GM23338 (cell line): ENCODE measurements around the gene KIAA2012. TPM values are rescaled to one million over a fixed set of nuclear protein-coding genes. Genes with fewer than 3 reads are reported as not detected.

Experiments
- ATAC-seq: fragments of 200-7000 bp; cut with Tn5 transposase; 3 replicates; pipeline ENCODE4 v1.9.1; 2020
- DNase-seq: peaks from one replicate; pipeline ENCODE4 v3.0.0-alpha.2; 2015; ENCODE audit warnings: low spot score
- H2AFZ ChIP-seq: fragments of 200-600 bp; sonication (generic); 2 replicates; pipeline ENCODE4 v1.8.0; 2016; ENCODE audit warnings: antibody characterized with exemption, mild to moderate bottlenecking, moderate library complexity
- H3F3A ChIP-seq: fragments of 200-600 bp; sonication (generic); replicated peaks from 2 replicates; pipeline ENCODE4 v1.8.0; 2017; ENCODE audit warnings: antibody characterized with exemption, mixed run types, low read depth
- H3K27ac ChIP-seq: fragments of 200-600 bp; sonication (generic); 2 replicates; pipeline ENCODE4 v1.6.1; 2016; ENCODE audit warnings: low read depth
- H3K27me3 ChIP-seq: fragments of 200-600 bp; sonication (generic); 2 replicates; pipeline ENCODE4 v1.8.0; 2016; ENCODE audit warnings: mild to moderate bottlenecking, mixed run types, moderate library complexity; ENCODE audit not compliant: insufficient read depth
- H3K36me3 ChIP-seq: fragments of 200-600 bp; sonication (generic); 2 replicates; pipeline ENCODE4 v1.8.0; 2016; ENCODE audit warnings: mild to moderate bottlenecking; ENCODE audit not compliant: insufficient read depth
- H3K4me1 ChIP-seq: fragments of 200-600 bp; sonication (generic); 2 replicates; pipeline ENCODE4 v1.8.0; 2016; ENCODE audit warnings: mild to moderate bottlenecking, moderate library complexity; ENCODE audit not compliant: insufficient read depth
- H3K4me2 ChIP-seq: fragments of 200-600 bp; sonication (generic); 2 replicates; pipeline ENCODE4 v1.7.1; 2017; ENCODE audit warnings: mixed run types
- H3K4me3 ChIP-seq: fragments of 200-600 bp; sonication (generic); 2 replicates; pipeline ENCODE4 v1.6.1; 2016; ENCODE audit warnings: mixed run types
- H3K79me2 ChIP-seq: fragments of 200-600 bp; sonication (generic); replicated peaks from 2 replicates; pipeline ENCODE4 v1.8.0; 2017; ENCODE audit warnings: mild to moderate bottlenecking; ENCODE audit not compliant: insufficient read depth
- H3K9me2 ChIP-seq: fragments of 200-600 bp; sonication (generic); 2 replicates; pipeline ENCODE4 v1.8.0; 2017; ENCODE audit not compliant: insufficient read depth
- H4K20me1 ChIP-seq: fragments of 200-600 bp; sonication (generic); replicated peaks from 2 replicates; pipeline ENCODE4 v1.8.0; 2017; ENCODE audit warnings: mild to moderate bottlenecking; ENCODE audit not compliant: insufficient read depth
- H3K27ac Mint-ChIP-seq: 2 replicates; pipeline ENCODE4 v1.8.0; 2020; ENCODE audit warnings: inconsistent platforms, mild to moderate bottlenecking, moderate library complexity, mixed read lengths
- H3K27me3 Mint-ChIP-seq: 3 replicates; pipeline ENCODE4 v1.8.0; 2022; ENCODE audit warnings: low read depth, mild to moderate bottlenecking, moderate library complexity, mixed read lengths, inconsistent platforms; ENCODE audit not compliant: insufficient read depth, poor library complexity
- H3K36me3 Mint-ChIP-seq: 3 replicates; pipeline ENCODE4 v1.8.0; 2021; ENCODE audit warnings: low read depth, mild to moderate bottlenecking, inconsistent platforms, moderate library complexity, mixed read lengths
- H3K4me1 Mint-ChIP-seq: 3 replicates; pipeline ENCODE4 v1.8.0; 2020; ENCODE audit warnings: mild to moderate bottlenecking, inconsistent platforms, mixed read lengths
- H3K4me3 Mint-ChIP-seq: 3 replicates; pipeline ENCODE4 v1.8.0; 2021; ENCODE audit warnings: moderate library complexity, mild to moderate bottlenecking, inconsistent platforms, mixed read lengths
- H3K9me3 Mint-ChIP-seq: 3 replicates; pipeline ENCODE4 v1.8.0; 2020; ENCODE audit warnings: moderate library complexity, mild to moderate bottlenecking, inconsistent platforms, mixed read lengths
- EZH2 ChIP-seq: fragments of 200-600 bp; sonication (generic); IDR thresholded peaks from one replicate; pipeline ENCODE4 v1.8.0; 2017; ENCODE audit warnings: antibody characterized with exemption, mild to moderate bottlenecking, low read depth; ENCODE audit not compliant: unreplicated experiment
- EZH2phosphoT487 ChIP-seq: fragments of 200-600 bp; sonication (generic); IDR thresholded peaks from one replicate; pipeline ENCODE4 v1.8.1; 2018; ENCODE audit warnings: antibody characterized with exemption; ENCODE audit not compliant: unreplicated experiment
- NANOG ChIP-seq: IDR thresholded peaks from 2 replicates; pipeline ENCODE4 v1.6.1; 2016; ENCODE audit warnings: antibody characterized with exemption, borderline replicate concordance
- POLR2AphosphoS5 ChIP-seq: IDR thresholded peaks from 2 replicates; pipeline ENCODE4 v1.6.1; 2016; ENCODE audit warnings: antibody characterized with exemption, low read depth
- ZNF462 ChIP-seq: fragments of 250-450 bp; sonication (Bioruptor Pico); IDR thresholded peaks from 2 replicates; pipeline ENCODE4 v1.5.0; 2020; ENCODE audit warnings: mild to moderate bottlenecking, moderate library complexity
- polyA plus RNA-seq: library from polyadenylated mRNA; unstranded; fragments of >200 nt; fragmentation: Nextera tagmentation; extraction: Ambion mirVana; gene quantifications from 2 replicates; pipeline ENCODE4 v1.2.1, GENCODE V29; 2016
- total RNA-seq: library from RNA; depleted of rRNA; stranded (reverse); fragments of >200 nt; shearing (Covaris generic); gene quantifications from 2 replicates; pipeline ENCODE4 v1.2.3, GENCODE V29; 2014
- TF ChIP-seq, protein P1 (sequence below): IDR thresholded peaks from 2 replicates; pipeline ENCODE4 v1.6.1; 2016; ENCODE audit warnings: antibody characterized with exemption

The KIAA2012 gene
- total and polyA plus RNA-seq, 2 experiments from 2014 or later: 0.03 to 0.08 TPM

GRCh38 chr2:202031246-202031951 lies 41.7 kb upstream of the KIAA2012 start:
- Mint-ChIP-seq H3K27me3 (peaks cover 23% of the 10 kb centered on the region), H3K36me3 (peaks cover 3% of the 10 kb centered on the region), H3K4me1 (peaks cover 29% of the 10 kb centered on the region), H3K9me3 (peaks cover 4% of the 10 kb centered on the region; the same call in 1 of the 3 replicates), H3K4me3 (peak overlapping the region; percentile 98), H3K27ac (peak overlapping the region; percentile 99)
- Histone ChIP-seq H3K36me3 (peaks cover 4% of the 10 kb centered on the region; the same call in 1 of the 2 replicates), H3K27me3 (peaks cover 20% of the 10 kb centered on the region), H3F3A (peaks cover 16% of the 10 kb centered on the region), H3K4me2 (peak overlapping the region; percentile 76), H3K9me2 (no peaks in the 10 kb centered on the region), H2AFZ (no peak overlapping the region), H3K4me3 (peak overlapping the region; percentile 82), H3K27ac (peak overlapping the region; percentile 99), H3K4me1 (peaks cover 24% of the 10 kb centered on the region), H4K20me1 (peaks cover 2% of the 10 kb centered on the region), H3K79me2 (peaks cover 41% of the 10 kb centered on the region)
- no peak for DNase-seq
- TF ChIP-seq NANOG (peak; percentile 60; the same call in 1 of the 2 replicates), EZH2phosphoT487 (no peak), ZNF462 (CRISPR knock-in tag) (no peak), EZH2 (no peak), POLR2AphosphoS5 (no peak)
- TF ChIP-seq, protein P1, sequence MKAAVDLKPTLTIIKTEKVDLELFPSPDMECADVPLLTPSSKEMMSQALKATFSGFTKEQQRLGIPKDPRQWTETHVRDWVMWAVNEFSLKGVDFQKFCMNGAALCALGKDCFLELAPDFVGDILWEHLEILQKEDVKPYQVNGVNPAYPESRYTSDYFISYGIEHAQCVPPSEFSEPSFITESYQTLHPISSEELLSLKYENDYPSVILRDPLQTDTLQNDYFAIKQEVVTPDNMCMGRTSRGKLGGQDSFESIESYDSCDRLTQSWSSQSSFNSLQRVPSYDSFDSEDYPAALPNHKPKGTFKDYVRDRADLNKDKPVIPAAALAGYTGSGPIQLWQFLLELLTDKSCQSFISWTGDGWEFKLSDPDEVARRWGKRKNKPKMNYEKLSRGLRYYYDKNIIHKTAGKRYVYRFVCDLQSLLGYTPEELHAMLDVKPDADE: no peak
- ATAC-seq: no peak
